Activated CD8-positive, alpha-beta memory T cell treated with anti-CD3 and anti-CD28 coated beads, Interleukin-2, amount 50 U/mL, for 1 hour (primary cell): ENCODE data around the gene CFAP74.

Source experiments
- DNase-seq: peaks from one replicate; pipeline ENCODE4 v3.0.0-alpha.2; 2020; ENCODE audit errors: extremely low read depth

Gene CFAP74

DNA sequence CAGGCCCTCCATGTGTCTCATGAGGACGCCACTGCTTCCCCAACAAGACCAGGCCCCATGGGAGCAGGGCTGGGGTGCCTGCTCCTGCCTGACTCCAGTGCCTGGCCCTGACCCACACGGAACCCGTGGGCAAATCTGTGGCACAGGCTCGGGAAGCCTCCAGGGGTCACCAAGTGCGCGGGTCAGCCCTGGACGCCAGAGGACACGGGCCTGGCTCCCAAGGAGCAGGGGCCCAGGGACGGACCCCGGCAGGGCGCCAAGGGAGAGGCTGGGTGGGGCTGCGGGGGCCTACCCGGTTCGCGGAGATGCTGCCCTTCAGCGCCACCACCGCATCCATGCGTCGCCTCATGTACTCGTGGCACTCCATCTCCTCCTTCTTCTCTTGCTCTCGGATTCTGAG, 31.9 kb downstream of the CFAP74 start:
- DNase-seq, result no peak

DNA sequence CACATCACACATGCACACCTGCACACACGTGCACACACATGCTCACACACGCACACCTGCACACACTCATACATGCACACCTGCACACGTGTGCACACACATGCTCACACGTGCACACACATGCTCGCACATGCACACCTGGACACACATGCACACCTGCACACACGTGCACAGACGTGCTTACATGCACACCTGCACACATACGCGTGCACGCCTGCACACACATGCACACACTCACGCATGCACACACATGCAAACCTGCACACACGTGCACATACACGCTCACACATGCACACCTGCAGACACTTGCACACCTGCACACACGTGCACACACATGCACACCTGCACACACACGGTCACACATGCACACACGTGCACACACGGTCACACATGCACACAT, 32.6 kb downstream of the CFAP74 start:
- DNase-seq, result no peak

DNA sequence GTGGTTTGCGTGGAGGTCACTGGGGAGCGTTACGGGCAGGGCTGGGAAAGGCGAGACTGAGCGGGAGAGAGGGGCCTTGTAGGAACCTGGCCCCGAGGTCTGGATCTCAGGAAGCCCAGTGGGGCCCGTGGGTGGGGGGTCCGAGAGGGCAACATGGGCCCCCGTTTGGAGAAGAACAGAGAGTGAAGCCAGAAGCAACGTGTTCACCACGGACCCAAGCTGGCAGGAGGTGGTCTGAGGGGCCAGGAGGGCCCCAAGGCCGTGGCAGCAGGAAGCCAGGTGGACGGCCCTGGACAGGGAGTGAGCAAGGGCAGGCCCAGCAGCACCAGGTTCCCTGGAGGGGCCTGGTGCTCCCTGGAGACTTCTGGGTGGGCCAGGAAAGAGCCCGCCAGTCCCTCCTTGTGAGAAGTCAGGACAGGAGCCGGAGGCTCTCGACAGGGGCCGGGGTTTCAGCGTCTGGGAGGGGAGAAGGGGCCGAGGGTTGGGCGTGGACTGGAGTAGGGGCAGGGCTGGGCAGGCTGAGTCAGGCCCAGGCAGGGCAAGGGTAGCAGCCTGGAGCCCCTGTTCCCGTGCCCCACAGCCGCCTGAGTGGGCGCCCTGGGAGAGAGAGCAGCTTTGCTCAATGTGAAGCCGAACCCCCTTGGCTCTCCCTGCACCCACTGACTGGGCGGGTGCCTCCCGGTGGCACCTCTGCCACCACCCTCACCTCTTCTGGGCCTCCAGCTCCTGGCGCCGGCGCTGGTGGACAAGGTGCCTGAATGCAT, 33.5 kb downstream of the CFAP74 start:
- DNase-seq, result no peak

DNA sequence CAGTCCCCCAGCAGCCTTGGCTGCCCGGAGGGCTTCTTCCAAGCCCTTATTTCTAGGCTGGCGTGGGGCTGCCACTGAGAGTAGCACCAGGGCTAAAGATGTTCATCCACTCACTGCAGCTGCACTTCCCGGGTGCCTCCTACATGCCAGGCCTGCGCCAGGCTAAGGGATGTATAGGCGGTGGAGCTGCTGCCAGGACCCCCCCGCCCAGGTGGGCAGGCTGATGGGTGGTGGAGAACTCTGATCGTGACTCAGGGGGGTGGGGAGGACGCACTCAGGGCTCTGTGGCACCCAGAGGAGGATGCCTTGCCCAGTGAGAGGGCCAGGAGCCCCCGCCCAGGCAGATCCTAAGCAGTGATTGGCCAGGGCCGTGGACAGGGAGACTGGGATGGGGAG, 34.1 kb downstream of the CFAP74 start:
- DNase-seq, result no peak

DNA sequence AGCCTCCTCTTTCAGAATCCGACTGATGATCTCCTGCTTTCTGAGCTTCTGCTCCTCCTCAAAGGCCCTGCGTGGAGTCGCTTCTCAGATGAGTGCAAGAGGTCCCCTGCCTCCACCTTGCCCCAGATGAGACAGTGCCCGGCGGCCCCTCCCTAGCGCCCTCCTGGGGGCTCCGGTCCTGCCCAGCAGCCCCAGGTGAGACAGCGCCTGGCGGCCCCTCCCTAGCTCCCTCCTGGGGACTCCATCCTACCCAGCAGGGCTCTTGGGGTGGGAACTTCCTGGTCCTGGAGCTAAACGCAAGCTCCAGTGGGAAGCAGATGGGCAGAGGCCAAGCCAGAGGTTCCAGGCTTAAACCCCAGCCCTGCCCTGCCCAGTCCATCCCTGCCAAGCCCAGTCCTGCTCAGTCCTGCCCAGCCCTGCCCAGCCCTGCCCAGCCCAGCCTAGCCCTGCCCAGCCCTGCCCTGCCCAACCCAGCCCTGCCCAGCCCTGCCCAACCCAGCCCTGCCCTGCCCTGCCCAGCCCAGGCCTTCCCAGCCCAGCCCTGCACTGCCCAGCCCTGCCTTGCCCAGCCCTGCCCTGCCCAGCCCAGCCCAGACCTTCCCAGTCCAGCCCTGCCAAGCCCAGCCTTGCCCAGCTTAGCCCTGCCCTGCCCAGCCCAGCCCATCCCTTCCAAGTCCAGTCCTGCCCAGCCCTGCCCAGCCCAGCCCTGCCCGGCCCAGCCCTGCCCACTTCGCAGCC, 34.6 kb downstream of the CFAP74 start:
- no peak for DNase-seq

DNA sequence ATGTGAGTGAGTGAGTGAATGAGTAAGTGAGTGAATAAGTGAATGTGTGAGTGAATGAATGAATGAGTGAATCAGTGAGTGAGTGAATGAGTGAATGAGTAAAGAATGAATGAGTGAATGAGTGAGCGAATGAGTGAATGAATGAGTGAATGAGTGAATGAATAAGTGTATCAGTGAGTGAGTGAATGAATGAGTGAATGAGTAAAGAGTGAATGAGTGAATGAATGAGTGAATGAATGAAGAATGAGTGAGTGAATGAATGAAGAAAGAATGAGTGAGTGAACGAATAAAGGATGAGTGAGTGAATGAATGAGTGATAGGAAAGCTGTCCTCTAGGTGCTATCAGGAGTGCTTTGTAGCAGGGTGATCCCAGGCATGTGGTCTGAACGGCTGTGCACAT, 35.7 kb downstream of the CFAP74 start:
- no peak for DNase-seq

DNA sequence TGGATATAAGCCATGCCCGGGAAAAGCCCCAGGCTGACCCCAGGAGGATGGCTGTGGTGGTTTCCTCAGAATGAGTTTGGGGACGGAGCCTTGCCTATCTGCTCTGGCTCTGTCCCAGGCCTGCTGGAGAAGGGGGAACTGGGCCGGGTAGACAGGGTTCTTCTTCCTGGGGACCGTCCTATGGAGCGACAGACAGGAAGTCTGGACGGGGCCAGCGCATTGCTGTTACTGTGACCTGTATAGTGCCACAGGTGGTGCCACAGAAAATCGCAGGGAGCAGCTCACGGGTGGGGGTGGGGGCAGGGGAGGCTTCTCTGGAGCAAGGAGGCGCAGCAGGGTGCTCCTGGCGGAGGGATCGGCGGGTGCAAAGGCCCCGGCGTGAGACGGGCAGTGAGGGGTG, 36.4 kb downstream of the CFAP74 start:
- no peak for DNase-seq

DNA sequence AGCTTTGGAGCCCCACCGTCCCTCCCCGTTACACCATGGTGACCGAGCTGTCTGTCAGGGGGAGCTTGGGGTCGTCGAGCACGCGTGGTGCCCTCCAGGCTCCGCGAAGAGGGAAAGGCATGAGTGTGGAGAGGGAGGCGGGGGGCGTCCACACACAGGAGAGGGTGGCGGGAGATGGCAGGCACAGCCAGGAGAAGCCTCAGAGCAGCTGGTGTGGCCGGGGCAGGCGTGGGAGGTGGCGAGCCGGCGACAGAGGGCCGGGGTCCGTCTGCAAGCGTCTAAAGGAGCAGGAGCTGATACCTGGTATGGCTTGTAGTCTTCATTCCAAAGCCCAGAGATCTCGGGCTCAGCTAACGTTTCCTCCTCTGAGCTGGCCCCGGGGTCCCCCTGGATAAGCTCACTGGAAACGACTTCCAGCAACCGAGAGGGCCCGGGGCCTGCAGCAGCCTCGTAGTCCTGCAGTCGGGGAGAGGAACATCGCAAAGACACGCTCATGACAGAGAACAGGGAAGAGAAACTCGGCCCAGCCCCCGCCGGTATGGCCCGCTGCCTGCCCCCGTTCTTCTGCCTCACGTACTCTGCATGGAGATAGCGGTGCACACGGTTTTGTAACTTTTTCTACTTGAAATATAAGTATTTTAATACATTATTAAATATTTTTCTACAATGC, 37.4 kb downstream of the CFAP74 start:
- no peak for DNase-seq

DNA sequence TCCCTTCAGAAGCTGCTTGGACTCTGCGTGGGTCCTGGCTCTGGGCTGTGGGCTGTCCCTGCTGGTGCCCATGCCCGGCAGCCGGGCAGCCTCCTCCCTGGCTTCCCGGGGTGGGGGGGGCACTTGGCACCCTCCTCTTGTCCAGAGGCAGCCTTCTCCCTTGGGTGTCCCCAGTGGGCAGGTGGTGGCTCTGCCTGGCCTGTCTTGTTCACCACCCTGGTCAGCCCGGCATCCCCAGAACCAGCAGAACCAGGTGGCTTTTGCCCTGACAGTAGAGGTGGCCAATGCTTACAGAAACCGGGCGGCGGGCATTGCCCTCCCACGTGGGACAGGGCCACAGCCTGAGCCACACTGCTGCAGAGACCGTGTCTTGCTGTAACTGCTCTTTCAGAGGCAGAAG, 38.0 kb downstream of the CFAP74 start:
- DNase-seq, result no peak

DNA sequence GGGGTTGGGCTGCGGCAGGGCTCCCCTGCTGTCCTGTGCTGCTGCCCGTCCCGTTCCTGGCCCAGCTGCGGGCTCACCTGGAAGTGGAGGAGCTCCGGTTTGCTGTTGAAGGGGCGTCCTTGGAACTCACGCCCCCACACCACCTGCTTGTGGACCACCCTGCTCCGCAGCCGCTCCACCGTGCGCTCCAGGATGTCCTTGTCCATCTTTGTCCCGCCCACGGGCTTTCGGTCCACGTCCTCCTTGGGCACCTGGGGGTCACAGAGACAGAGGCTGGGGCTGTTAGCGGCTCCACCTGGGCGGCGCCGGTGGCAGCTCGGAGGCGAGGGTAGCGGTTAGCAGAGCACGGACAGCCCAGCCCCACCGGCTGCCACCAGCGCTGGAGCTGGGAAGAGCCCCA, 38.8 kb downstream of the CFAP74 start:
- DNase-seq, result no peak

DNA sequence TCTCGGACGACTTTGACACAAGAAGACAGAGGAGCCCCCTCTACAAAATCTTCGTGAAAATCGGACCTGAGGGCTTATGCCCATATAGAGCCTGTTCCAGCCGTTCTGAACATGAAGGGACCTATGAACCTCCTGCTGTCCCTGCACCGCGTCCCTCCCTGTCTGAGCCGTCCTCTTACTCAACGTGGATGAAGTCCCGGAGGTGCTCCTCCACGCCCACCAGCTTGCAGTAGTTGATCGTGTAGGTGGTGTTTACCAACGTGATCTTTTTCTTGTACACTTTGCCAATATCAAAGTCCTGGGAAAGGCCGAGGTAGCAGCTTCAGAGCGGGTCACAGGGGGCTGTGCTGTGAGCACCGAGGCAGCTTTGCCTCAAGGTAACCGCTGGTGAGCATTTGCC, 40.0 kb downstream of the CFAP74 start:
- no peak for DNase-seq

DNA sequence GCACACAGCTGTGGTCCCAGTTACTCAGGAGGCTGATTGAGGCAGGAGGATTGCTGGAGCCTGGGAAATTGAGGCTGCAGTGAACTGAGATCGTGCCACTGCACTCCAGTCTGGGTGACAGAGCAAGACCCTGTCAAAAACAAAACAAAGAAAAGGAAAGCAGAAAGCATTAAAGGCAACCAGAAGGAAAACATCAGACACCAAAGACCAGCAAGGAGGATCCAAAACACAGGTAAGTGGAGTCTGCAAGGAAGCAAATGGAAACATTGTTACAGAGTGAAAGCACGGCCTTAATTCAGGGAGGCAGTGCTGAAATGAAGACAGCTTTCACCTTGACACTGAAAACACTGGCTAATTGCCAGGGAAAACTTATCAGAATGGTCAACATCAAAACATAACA, 40.8 kb downstream of the CFAP74 start:
- no peak for DNase-seq

DNA sequence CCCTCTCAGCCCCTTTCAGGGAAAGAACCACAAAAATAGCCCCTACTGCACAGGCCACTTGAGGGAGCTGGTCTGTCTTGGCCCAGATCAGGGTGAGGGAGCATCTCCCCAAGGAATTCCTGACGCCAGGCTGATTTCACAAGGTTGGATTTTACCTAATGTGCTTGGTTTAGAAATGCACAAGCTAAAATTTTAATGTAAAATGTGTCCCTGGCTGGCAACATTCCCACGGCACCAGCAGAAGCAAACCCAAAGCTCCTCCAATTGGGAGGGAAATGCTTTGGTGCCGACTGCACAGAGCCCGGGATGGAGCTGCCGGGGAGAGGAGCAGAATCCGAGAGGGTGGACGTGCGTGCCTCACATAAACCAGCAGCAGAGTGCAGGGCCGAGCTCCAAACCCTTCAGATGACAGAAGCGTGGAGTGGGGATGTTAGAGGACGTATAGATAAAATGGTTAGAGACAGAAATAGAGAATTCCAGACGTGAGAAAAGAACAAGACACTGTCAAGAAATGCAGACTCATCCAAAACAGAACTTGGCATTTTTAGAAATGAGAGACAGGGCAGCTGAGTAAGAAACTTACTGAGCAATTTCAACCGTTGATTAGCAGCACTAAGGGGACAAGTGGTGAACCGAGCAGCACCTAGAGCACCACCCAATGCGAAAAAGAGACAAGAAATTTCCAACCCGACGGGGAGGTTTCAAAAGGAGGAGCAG, 42.9 kb downstream of the CFAP74 start:
- DNase-seq, result no peak

DNA sequence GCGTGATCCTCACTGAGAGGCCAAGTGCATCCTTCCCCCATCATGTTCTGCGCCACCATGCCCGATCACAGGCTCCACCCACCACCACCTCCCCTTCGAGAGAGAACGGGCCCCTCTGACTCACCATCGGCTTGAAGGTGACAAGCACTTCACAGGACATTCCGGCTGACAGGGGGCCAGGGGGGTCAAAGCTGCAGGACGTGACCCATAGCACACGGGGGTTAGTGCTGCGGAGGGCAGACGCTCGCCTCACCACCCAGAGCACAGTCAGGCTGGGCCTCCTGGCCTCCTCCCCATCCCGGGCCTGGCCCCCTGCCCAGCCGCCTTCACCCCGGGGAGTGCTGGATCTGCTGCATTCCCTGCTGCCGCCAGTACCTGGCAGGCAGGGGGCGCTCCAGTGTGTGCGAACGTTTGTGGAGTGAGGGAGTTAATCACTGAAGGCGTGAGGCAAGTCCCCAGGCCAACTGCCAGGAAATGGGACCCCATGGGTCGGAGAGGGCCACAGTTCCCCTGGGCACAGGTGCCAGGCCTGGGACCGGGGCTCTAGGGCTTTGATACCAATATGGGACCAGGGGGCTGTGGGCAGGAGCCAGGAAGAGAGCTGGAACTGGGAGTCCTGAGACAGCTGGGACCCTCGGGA, 43.6 kb downstream of the CFAP74 start:
- DNase-seq, result peak; percentile 8

DNA sequence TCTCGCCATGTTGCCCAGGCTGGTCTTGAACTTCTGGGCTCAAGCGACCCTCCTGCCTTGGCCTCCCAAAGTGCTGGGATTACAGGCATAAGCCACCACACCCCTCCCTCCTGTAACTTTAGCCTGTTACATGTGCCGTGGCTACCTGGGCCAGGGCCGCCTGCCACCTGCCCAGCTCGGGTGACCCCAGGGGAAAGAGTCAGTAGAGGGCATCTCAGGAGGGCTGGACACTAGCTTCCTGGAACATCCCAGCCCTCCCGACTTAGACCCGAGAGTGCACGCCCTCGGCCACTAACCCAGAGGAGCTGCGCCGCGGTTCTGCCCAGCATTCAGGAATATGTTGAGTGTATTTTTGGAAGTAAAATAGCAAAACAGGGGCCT, 44.1 kb downstream of the CFAP74 start:
- DNase-seq, result no peak

DNA sequence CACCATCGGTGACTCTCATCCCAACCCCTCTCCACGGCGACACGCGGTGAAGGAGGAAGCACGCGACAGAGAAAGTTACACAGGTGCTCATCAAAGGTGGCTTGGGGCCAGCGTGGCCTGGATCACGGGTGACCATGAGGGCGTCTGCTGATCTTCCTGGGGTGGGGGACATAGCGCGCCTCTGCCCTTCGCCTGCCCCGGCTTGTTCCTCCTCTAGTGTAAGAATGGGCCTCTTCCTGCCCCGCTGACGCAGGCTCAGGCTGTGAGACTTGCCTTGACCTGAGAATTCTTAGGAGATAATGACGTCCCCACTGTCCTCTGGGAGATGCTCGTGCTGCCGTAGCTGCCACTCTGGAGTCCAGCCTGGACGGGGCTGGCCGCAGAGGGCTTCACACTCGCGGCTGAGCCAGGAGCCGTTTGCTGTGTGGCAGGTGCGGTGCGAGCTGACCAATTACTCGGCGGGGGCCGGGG, 45.5 kb downstream of the CFAP74 start:
- DNase-seq, result no peak

DNA sequence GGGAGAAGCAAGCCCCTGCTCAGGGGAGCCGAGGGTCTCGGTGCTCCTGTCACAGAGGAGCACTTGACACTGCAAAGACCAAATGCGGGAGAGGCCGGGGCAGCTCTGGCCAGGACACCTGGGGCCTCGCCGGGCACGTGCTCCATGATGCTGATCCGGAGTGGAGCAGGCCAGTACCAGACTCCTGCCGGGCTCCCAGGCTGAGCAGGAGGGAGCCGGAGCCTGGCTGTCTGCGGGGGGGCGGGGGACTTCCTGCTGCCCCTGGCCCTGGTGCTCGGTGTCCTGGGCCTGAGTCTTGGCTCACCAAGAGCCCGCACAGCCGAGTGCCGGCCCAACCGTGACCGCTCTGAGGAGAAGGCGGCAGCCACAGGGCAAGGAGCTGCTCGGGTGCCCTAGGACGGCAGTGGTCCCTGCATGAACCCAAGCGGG, 46.0 kb downstream of the CFAP74 start:
- no peak for DNase-seq

DNA sequence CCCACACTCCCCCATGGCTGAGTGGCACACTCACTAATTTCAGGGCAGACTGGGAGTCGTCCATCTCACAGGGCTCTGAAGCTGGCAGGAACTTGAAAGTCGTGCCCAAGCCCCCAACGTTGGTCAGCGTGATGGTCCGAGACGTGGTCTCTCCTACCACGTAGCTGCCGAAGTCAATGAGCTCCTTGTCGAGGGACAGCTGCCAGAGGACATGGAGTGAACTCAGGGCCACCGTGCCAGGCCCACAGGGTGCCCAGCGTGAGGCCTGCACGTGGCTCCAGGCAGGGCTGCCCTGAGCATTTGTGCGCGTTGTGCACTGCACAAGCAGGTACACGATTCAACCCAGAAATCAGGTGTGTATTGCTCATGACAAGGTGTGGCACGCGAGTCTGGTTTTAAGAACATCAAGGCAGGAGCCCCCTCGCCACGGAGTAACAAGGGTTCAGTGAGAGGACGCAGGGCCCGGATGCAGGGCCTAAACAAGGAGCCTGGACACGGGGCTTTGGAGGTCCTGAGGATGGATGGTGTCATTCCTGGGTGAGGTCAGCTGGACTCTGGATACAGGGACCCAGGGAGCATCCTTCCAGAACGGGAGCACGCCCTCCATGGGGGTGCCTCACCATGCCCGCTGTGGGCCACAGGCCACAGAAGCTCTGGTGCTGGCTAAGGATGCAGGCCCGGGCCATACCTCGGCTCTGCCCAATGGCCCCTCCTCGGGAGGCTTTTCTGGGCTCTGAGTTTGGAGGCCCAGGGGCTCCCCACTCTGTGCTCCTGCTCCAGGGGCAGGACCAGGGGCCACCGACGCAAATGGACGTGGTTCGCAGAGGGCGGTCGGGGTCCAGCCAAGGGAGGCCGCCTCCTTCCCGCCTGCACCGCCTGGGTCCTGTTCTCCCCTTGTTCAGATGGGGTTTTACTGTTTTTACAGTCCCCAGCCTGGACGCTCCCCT, 46.7 kb downstream of the CFAP74 start:
- no peak for DNase-seq

DNA sequence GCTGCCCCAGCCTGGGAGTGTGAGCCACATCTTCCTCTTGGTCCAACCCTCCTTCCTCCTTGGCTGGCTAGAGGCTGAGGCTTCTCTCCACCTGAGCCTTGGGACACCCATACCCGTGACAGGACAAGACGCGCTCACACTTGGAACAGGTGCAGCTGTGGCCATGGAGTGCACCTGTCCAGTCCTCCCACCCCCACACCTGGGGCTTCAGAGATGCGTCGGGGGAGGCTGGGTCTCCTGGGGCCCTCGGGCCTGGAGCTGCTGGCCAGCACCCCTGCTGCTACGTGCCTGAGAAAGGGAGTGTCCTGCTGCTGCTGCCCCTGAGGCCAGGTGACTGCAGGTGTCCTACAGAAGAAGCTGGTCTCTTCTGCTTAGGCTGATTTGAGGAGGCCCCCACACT, 47.5 kb downstream of the CFAP74 start:
- no peak for DNase-seq

DNA sequence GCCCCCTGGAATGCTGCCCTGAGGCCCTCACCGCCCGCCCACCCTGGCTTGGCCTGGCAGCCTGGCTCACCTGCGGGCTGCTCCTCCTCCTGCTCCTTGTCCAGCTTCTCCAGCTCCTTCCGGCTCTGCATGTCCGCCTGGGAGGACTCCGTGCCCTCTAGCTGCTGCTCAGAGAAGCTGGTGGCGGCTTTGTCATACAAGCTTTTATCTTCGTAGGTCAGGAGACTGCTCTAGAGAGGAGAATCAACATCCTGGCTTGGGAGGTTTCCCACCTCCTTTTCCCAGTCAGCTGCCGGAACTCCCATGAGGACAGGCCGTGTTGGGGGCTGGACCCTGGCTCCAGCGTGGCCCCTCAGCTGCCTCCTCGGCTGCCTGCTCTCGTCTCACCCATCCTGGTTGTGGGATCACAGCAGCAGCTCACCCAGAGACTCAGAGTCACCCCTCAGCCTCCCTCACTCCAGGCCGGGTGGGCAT, 47.9 kb downstream of the CFAP74 start:
- DNase-seq, result no peak
